ENCODE data around the gene BST1. TPM values are rescaled to one million over a fixed set of nuclear protein-coding genes. Genes with fewer than 3 reads are reported as not detected.

The BST1 gene
- total and polyA plus RNA-seq, 2 of the 8 experiments (the other 6 are each of a cell fraction or from before 2014, with no cell fraction given) = 0.52 to 0.54 TPM

DNA sequence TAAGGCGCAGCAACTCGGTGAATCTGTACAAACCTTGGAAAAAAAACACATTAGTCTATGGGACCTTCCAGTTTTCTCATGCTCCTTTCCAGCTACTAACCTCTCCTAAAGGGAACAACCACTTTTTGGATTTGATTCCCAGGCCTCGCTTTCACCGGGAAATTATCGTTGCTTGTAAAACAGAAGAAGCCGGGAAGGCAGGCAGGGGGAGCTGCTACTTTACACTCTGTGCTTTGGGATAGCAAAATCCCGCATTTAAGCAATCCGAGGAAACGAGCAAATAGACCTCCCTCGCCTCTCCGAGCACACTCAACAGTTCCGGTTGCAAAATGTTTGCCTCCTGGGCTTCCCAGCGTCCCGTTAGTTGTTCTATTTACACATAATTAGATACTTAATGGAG, 76.4 kb downstream of the BST1 start:
- Histone ChIP-seq H4K5ac (ENCODE audit: insufficient read length, low read depth, low read length) (no peak overlapping the region), H3K4ac (replicated peaks; ENCODE audit: insufficient read length, low read depth, low read length) (no peak overlapping the region), H3K79me2 (ENCODE audit: control insufficient read depth in 1 of 2, insufficient read depth in 2 of 2, low read length in 2 of 2) (no peaks in the 10 kb centered on the region), H3K4me1 (replicated peaks in 1 of 4; ENCODE audit: control insufficient read depth in 3 of 4, insufficient read depth in 4 of 4, low read length in 3 of 4) (peaks cover 0 to 4% (median under 1%) of the 10 kb centered on the region in 4 experiments; a peak in 3 of 7 replicates), H4K8ac (ENCODE audit: extremely low read depth, insufficient read depth, low read length) (no peak overlapping the region), H2AK5ac (ENCODE audit: low read depth, low read length) (no peak overlapping the region), H2AFZ (ENCODE audit: low read length) (no peak overlapping the region), H3K18ac (ENCODE audit: extremely low read depth, low read length) (no peak overlapping the region), H4K91ac (replicated peaks; ENCODE audit: insufficient read length, low read length) (no peak overlapping the region), H2BK20ac (ENCODE audit: low read length) (no peak overlapping the region), H3K56ac (replicated peaks; ENCODE audit: insufficient read length, low read depth, low read length) (no peak overlapping the region), H3K79me1 (ENCODE audit: low read depth, low read length) (no peaks in the 10 kb centered on the region), H4K20me1 (replicated peaks in 1 of 2; ENCODE audit: control insufficient read depth in 1 of 2, insufficient read depth in 2 of 2, low read length in 2 of 2) (peaks cover 0 to 2% of the 10 kb centered on the region in 2 experiments), H2BK5ac (ENCODE audit: low read depth, low read length) (no peak overlapping the region), H3K9me3 (ENCODE audit: insufficient read depth in 2 of 2, low read depth in 1 of 2, low read length in 1 of 2) (no peaks in the 10 kb centered on the region), H3K27ac (ENCODE audit: low read depth, low read length) (no peak overlapping the region), H3K27me3 (replicated peaks in 1 of 4; ENCODE audit: control insufficient read depth in 3 of 4, extremely low read depth in 1 of 4, insufficient read depth in 3 of 4, low read length in 3 of 4) (peaks cover 13 to 35% (median 25%) of the 10 kb centered on the region in 4 experiments), H3K14ac (ENCODE audit: insufficient read length) (no peak overlapping the region), H3K9ac (replicated peaks in 1 of 4; ENCODE audit: extremely low read depth in 1 of 4, low read depth in 3 of 4, low read length in 3 of 4) (peak overlapping the region in 1 of 4 experiments; percentile 34; a peak in 1 of 7 replicates), H2BK120ac (replicated peaks; ENCODE audit: low read depth, low read length) (no peak overlapping the region), H2BK15ac (ENCODE audit: low read length) (no peak overlapping the region), H3K23ac (ENCODE audit: insufficient read length) (no peak overlapping the region), H3K36me3 (ENCODE audit: control insufficient read depth in 2 of 4, insufficient read depth in 4 of 4, low read length in 3 of 4) (no peaks in the 10 kb centered on the region), H3K23me2 (ENCODE audit: low read depth, low read length) (peaks cover 11% of the 10 kb centered on the region), H2BK12ac (ENCODE audit: low read depth, low read length) (no peak overlapping the region), H3K4me2 (ENCODE audit: insufficient read depth in 1 of 2, low read depth in 2 of 2, low read length in 2 of 2) (peak overlapping the region; percentile 91 to 96), H3K4me3 (ENCODE audit: extremely low read depth in 1 of 4, insufficient read depth in 2 of 4, low read depth in 3 of 4, low read length in 4 of 4) (peak overlapping the region; percentile 48 to 72 (median 62))
- FAIRE-seq (peak; percentile 81), DNase-seq (ENCODE audit: low read depth in 1 of 2, low spot score in 2 of 2) (peak in 1 of 2 experiments; percentile 53)
- WGBS, 2 experiments (ENCODE audit: extremely low coverage in 1 of 2, insufficient coverage in 1 of 2, insufficient read length in 1 of 2, insufficient replicate concordance in 2 of 2, low coverage in 1 of 2, low lambda C conversion rate in 2 of 2, missing lambda C conversion rate in 1 of 2) = 9% methylated on average over 14 of the region's 14 CpGs; no CpG with 5 or more reads in 1 of the 2 experiments
- ChIA-PET POLR2A (ENCODE audit: partially characterized antibody) (no interaction called here), CTCF (ENCODE audit: partially characterized antibody) (interaction anchor here (0.9 to 2.1 kb wide), 8 partner anchors 9 to 177 kb away, joined by 3 to 7 read pairs (median 4); no protein-coding TSS in a partner anchor)
- TF ChIP-seq RFX5 (IDR thresholded peaks at IDR 0.05; ENCODE audit: borderline replicate concordance, low read depth, low read length) (no peak), SIN3A (conservative IDR thresholded peaks at IDR 0.05 in 1 of 2, IDR thresholded peaks at IDR 0.05 in 1 of 2; ENCODE audit: low read depth in 1 of 2, low read length in 2 of 2) (no peak), YY1 (IDR thresholded peaks at IDR 0.05; ENCODE audit: low read depth, low read length) (no peak), EZH2 (IDR thresholded peaks at IDR 0.05; ENCODE audit: low read depth, low read length, severe bottlenecking) (no peak), TCF12 (IDR thresholded peaks at IDR 0.05; ENCODE audit: low read depth, low read length) (no peak), RAD21 (IDR thresholded peaks at IDR 0.05 in 1 of 2, conservative IDR thresholded peaks at IDR 0.05 in 1 of 2; ENCODE audit: low read depth in 2 of 2, low read length in 2 of 2) (peak; percentile 48 to 54), MAFK (IDR thresholded peaks at IDR 0.05; ENCODE audit: low read depth, low read length) (no peak), FOSL1 (IDR thresholded peaks at IDR 0.05; ENCODE audit: insufficient read depth, low read depth, low read length) (no peak)
- TF ChIP-seq, protein P1, sequence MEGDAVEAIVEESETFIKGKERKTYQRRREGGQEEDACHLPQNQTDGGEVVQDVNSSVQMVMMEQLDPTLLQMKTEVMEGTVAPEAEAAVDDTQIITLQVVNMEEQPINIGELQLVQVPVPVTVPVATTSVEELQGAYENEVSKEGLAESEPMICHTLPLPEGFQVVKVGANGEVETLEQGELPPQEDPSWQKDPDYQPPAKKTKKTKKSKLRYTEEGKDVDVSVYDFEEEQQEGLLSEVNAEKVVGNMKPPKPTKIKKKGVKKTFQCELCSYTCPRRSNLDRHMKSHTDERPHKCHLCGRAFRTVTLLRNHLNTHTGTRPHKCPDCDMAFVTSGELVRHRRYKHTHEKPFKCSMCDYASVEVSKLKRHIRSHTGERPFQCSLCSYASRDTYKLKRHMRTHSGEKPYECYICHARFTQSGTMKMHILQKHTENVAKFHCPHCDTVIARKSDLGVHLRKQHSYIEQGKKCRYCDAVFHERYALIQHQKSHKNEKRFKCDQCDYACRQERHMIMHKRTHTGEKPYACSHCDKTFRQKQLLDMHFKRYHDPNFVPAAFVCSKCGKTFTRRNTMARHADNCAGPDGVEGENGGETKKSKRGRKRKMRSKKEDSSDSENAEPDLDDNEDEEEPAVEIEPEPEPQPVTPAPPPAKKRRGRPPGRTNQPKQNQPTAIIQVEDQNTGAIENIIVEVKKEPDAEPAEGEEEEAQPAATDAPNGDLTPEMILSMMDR (IDR thresholded peaks at IDR 0.05; ENCODE audit: control extremely low read depth in 1 of 3, insufficient read depth in 1 of 3, low read depth in 1 of 3, low read length in 3 of 3) = peak; percentile 15 to 53 (median 18); a peak in 3 of 4 replicates
- TF ChIP-seq, protein P2, sequence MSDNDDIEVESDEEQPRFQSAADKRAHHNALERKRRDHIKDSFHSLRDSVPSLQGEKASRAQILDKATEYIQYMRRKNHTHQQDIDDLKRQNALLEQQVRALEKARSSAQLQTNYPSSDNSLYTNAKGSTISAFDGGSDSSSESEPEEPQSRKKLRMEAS (IDR thresholded peaks at IDR 0.05) = no peak
